Endothelial cell of umbilical vein (primary cell): ENCODE results near the gene AURKA. TPM values are rescaled to one million over a fixed set of nuclear protein-coding genes. Genes with fewer than 3 reads are reported as not detected.

Experiments used
- BruUV-seq: library from RNA; stranded (reverse); fragments of 400-500 nt; replicated peaks from 2 replicates; lab custom pipeline; 2021; lab: Mats Ljungman, UMichigan
- CTCF ChIA-PET: fragments of 300-600, 350-600 bp; sonication (Branson Sonifier 250); formaldehyde crosslinking; loops from one replicate; lab custom pipeline; 2021; ENCODE audit warnings: antibody characterized with exemption, inconsistent platforms; lab: Charles Lee
- POLR2A ChIA-PET: fragments of 300-600, 350-600 bp; sonication (Branson Sonifier 250); formaldehyde crosslinking; loops from one replicate; lab custom pipeline; 2021; ENCODE audit warnings: antibody characterized with exemption, inconsistent platforms; lab: Charles Lee
- DNase-seq: peaks from one replicate; pipeline ENCODE4 v3.0.0-alpha.2; 2011; ENCODE audit warnings: low read depth, low spot score
- FAIRE-seq: peaks from 2 replicates; lab custom pipeline; 2011; peaks lifted over from hg19 to GRCh38; lab: Jason Lieb, UNC
- H2AFZ ChIP-seq: 2 replicates; pipeline ENCODE4 v1.6.0; 2012; ENCODE audit warnings: low read depth, low read length, control low read depth, inconsistent platforms
- H3K27ac ChIP-seq: 2 replicates; pipeline ENCODE4 v1.5.1; 2011; ENCODE audit warnings: low read depth, mild to moderate bottlenecking, control low read depth, low read length, moderate library complexity; ENCODE audit not compliant: insufficient read depth
- H3K27me3 ChIP-seq, 2 experiments: 2 replicates each; pipeline versions ENCODE4 v1.6.0 to v1.6.1; 2011; ENCODE audit warnings: low read length in 2 of 2, mixed read lengths in 1 of 2; ENCODE audit not compliant: control insufficient read depth in 2 of 2, insufficient read depth in 2 of 2
- H3K36me3 ChIP-seq, 2 experiments: 2 replicates in 1 of 2; 3 replicates in 1 of 2; pipeline ENCODE4 v1.5.1; 2011; ENCODE audit warnings: low read length in 2 of 2, mild to moderate bottlenecking in 1 of 2, moderate library complexity in 1 of 2; ENCODE audit not compliant: control insufficient read depth in 2 of 2, insufficient read depth in 2 of 2; ENCODE audit errors: extremely low read depth in 1 of 2
- H3K4me1 ChIP-seq: 3 replicates; pipeline ENCODE4 v1.5.1; 2011; ENCODE audit warnings: mild to moderate bottlenecking, low read length; ENCODE audit not compliant: control insufficient read depth, insufficient read depth; ENCODE audit errors: extremely low read depth
- H3K4me2 ChIP-seq: 2 replicates; pipeline ENCODE4 v1.6.1; 2011; ENCODE audit warnings: low read length, control low read depth, mixed read lengths; ENCODE audit not compliant: insufficient read depth
- H3K4me3 ChIP-seq, 3 experiments: fragments of 200-600 bp in 1 of 3; sonication (generic), shearing (Covaris generic) in 1 of 3; replicated peaks in 1 of 3; 2 replicates each; pipeline ENCODE4 v1.5.1; 2011 to 2016; ENCODE audit warnings: control low read depth in 3 of 3, low read length in 3 of 3, mild to moderate bottlenecking in 2 of 3, inconsistent platforms in 1 of 3, low read depth in 1 of 3, moderate library complexity in 1 of 3; ENCODE audit not compliant: insufficient read depth in 1 of 3
- H3K79me2 ChIP-seq: 2 replicates; pipeline ENCODE4 v1.6.0; 2012; ENCODE audit warnings: low read length, inconsistent platforms; ENCODE audit not compliant: control insufficient read depth, insufficient read depth
- H3K9ac ChIP-seq: replicated peaks from 2 replicates; pipeline ENCODE3; 2011; ENCODE audit warnings: low read length, control low read depth; ENCODE audit not compliant: insufficient read depth; ENCODE audit errors: extremely low read depth
- H3K9me1 ChIP-seq: replicated peaks from 3 replicates; pipeline ENCODE4 v1.6.0; 2011; ENCODE audit warnings: mild to moderate bottlenecking, low read length; ENCODE audit not compliant: control insufficient read depth, insufficient read depth; ENCODE audit errors: extremely low read depth
- H3K9me3 ChIP-seq: replicated peaks from 2 replicates; pipeline ENCODE4 v1.5.1; 2012; ENCODE audit warnings: low read length, inconsistent platforms; ENCODE audit not compliant: control insufficient read depth, insufficient read depth
- H4K20me1 ChIP-seq: replicated peaks from 2 replicates; pipeline ENCODE3; 2011; ENCODE audit warnings: mild to moderate bottlenecking, low read length; ENCODE audit not compliant: control insufficient read depth, insufficient read depth; ENCODE audit errors: extremely low read depth
- CTCF ChIP-seq, 2 donors: IDR thresholded peaks; 1 replicate in 1 of 2; 2 replicates in 1 of 2; pipeline ENCODE4 v1.5.1; 2011; ENCODE audit warnings: low read length in 2 of 2, mild to moderate bottlenecking in 2 of 2, moderate library complexity in 2 of 2, control low read depth in 1 of 2, inconsistent platforms in 1 of 2, low read depth in 1 of 2; ENCODE audit not compliant: insufficient read depth in 1 of 2; ENCODE audit errors: extremely low read depth in 1 of 2
- EZH2 ChIP-seq: IDR thresholded peaks from 2 replicates; pipeline ENCODE4 v1.6.1; 2012; ENCODE audit warnings: borderline replicate concordance, low read depth, mild to moderate bottlenecking, moderate library complexity, low read length, inconsistent platforms; ENCODE audit not compliant: severe bottlenecking
- FOS ChIP-seq: IDR thresholded peaks from 2 replicates; pipeline ENCODE4 v1.6.1; 2011; ENCODE audit warnings: mild to moderate bottlenecking, low read length, moderate library complexity, borderline replicate concordance; ENCODE audit not compliant: insufficient read depth
- GATA2 ChIP-seq: IDR thresholded peaks from 2 replicates; pipeline ENCODE4 v1.7.0; 2011; ENCODE audit warnings: low read depth, mild to moderate bottlenecking, moderate library complexity, mixed read lengths, low read length; ENCODE audit not compliant: insufficient read length, insufficient read depth
- JUN ChIP-seq: IDR thresholded peaks from 2 replicates; pipeline ENCODE4 v1.6.1; 2011; ENCODE audit warnings: borderline replicate concordance, low read depth; ENCODE audit not compliant: insufficient read length, insufficient read depth
- MAX ChIP-seq: IDR thresholded peaks from 2 replicates; pipeline ENCODE4 v1.6.1; 2011; ENCODE audit not compliant: insufficient read depth, insufficient read length
- MYC ChIP-seq: IDR thresholded peaks from one replicate; pipeline ENCODE4 v1.6.1; 2011; ENCODE audit warnings: mild to moderate bottlenecking, low read depth, low read length
- POLR2A ChIP-seq: IDR thresholded peaks from 2 replicates; pipeline ENCODE4 v1.6.1; 2012; ENCODE audit warnings: low read depth, mild to moderate bottlenecking, control low read depth, low read length
- POLR2AphosphoS5 ChIP-seq: IDR thresholded peaks from 2 replicates; pipeline ENCODE4 v1.6.1; 2012; ENCODE audit warnings: low read depth, mild to moderate bottlenecking, control low read depth, low read length, moderate library complexity; ENCODE audit not compliant: insufficient read depth
- dilution Hi-C: fragments of 300-500 bp; cut with MboI; formaldehyde crosslinking; loops from one replicate; pipeline ENCODE4 v1.15.0; 2019; ENCODE audit warnings: low sequenced_read_pairs; ENCODE audit not compliant: extremely low pct_ligation_motif_present
- intact Hi-C: fragments of 100-400 bp; cut with micrococcal nuclease; formaldehyde crosslinking; loops from one replicate; pipeline ENCODE4 v1.10.0; 2022
- polyA plus RNA-seq, 4 experiments: library from polyadenylated mRNA; depleted of rRNA in 3 of 4; stranded (reverse) in 3 of 4; unstranded in 1 of 4; fragments of >200 nt; gene quantifications; 2 replicates each; pipeline versions ENCODE4 v1.2.1 to v1.2.3, GENCODE V29; 2011 to 2012; ENCODE audit warnings: missing spikeins in 1 of 4
- total RNA-seq: library from RNA; stranded (reverse); gene quantifications from 2 replicates; pipeline ENCODE4 v1.2.3, GENCODE V29; 2021

The AURKA gene
- total and polyA plus RNA-seq, 2 donors (not counting 3 experiments of a cell fraction or from before 2014, with no cell fraction given) = 33.1 to 56.9 TPM

GRCh38 chr20:56386219-56386618, 5.8 kb downstream of the AURKA start:
- Histone ChIP-seq H3K27me3 (no peaks in the 10 kb centered on the region), H3K4me3 (no peak overlapping the region), H4K20me1 (no peaks in the 10 kb centered on the region), H2AFZ (no peak overlapping the region), H3K9me3 (no peaks in the 10 kb centered on the region), H3K79me2 (peaks cover 70% of the 10 kb centered on the region), H3K9ac (no peak overlapping the region), H3K27ac (no peak overlapping the region), H3K9me1 (no peaks in the 10 kb centered on the region), H3K4me2 (no peak overlapping the region), H3K4me1 (peaks cover 7% of the 10 kb centered on the region), H3K36me3 (peaks cover 4 to 18% of the 10 kb centered on the region in 2 experiments)
- intact Hi-C loops (no loop called here), dilution Hi-C loops (no loop called here)
- FAIRE-seq (no peak), DNase-seq (no peak)
- BruUV-seq = no TSS peak
- ChIA-PET POLR2A (no interaction called here), CTCF (interaction anchor here (1.8 kb wide), 1 partner anchor 28 kb away, joined by 7 read pairs; the partner anchor contains the start of gene FAM210B)
- TF ChIP-seq MYC (no peak), JUN (no peak), EZH2 (no peak), GATA2 (no peak), MAX (no peak), CTCF (IDR thresholded peaks at IDR 0.05; ENCODE audit: extremely low read depth in 1 of 2, insufficient read depth in 1 of 2, low read depth in 1 of 2, low read length in 2 of 2) (no peak), FOS (no peak), POLR2AphosphoS5 (no peak), POLR2A (no peak)
